ENCODE measurements around the gene BTBD1. TPM values are rescaled to one million over a fixed set of nuclear protein-coding genes. Genes with fewer than 3 reads are reported as not detected.
A peak's percentile ranks its signal among the peaks of the same experiment; 100 is the strongest.

The BTBD1 gene
- total RNA-seq: 10 to 100 TPM; 58.3 to 77.6 TPM

DNA sequence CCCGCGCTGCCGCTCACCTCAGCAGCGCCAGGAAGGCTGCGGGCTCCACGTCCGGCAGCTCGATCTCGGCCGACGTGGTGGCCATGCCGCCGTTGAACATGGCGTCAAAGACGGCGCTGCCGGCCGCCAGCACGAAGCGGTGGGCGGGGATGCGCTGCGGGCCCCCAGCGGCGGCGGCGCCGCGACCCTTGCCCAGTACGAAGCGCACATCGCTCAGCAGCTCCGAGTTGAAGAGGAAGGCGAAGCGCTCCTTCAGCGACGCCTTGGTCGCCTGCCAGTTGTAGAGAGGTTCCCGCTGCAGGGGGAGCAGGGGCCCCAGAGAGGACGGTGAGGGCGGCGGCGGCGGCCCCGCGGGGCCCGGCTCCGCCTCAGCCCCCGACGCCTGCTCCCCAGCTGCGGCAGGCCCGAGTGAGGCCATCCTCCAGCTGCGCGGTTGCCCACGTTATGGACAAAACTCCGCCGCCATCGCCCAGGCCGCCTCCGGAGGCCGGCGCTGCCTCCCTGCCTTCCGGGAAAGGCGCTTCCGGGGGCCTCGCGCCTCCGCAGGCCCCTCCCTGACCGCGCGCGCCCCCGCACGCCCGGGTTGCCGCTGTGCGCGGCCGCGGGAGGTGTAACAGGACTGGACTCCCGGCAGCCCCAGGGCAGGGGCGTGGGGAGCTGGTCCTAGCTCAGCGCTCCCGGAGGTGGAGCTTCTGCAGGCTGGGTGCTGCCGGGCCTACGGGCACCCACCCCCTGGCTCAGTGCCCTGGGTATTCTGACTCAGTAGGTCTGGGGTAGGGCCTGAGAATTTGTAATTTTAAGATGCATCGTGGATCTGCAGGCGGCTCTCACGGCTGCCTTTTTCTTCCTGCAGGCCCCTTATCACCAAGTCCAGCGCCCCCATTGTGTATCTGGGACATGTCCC is at the start of gene BTBD1:
Gene BTBD1 (minus strand): TSS at position 519 of the 904 bp plus-strand sequence. CDS start 101 bp downstream, at position 418.
- peaks cover 4% of the 10 kb centered on the region for H3K9me3 Mint-ChIP-seq (ENCODE audit: low read depth)
- intact Hi-C loops (cut with DNase I, micrococcal nuclease): loop anchor here (1.0 to 5.0 kb wide), 13 partner anchors 56 to 1020 kb away; partner anchors contain the start of genes C15orf40 (in 2 of the 2), RPS17 (in 2 of the 2), AP3B2 (in 1 of the 2) and EFL1 (in 1 of the 2)
- H3K4me3 Mint-ChIP-seq: peak within 1 kb of the TSS; percentile 79
- peaks cover 14% of the 10 kb centered on the region for H3K36me3 Mint-ChIP-seq (ENCODE audit: low read depth)
- CTCF ChIA-PET: interaction anchor here (0.7 to 2.1 kb wide), 5 partner anchors 19 to 213 kb away, joined by 3 to 6 read pairs (median 3); partner anchors contain the start of gene C15orf40
- H3K27me3 Mint-ChIP-seq: no peaks in the 10 kb centered on the region
- POLR2A ChIA-PET: interaction anchor here (1.2 to 1.3 kb wide), 2 partner anchors 49 to 526 kb away, joined by 3 to 4 read pairs; partner anchors contain the start of gene RPS17
- DNase-seq (peak; percentile 96), ATAC-seq (peak; percentile 98)
- peak within 1 kb of the TSS; percentile 86 for H3K27ac Mint-ChIP-seq
- H3K4me1 Mint-ChIP-seq: peaks cover 20% of the 10 kb centered on the region

DNA sequence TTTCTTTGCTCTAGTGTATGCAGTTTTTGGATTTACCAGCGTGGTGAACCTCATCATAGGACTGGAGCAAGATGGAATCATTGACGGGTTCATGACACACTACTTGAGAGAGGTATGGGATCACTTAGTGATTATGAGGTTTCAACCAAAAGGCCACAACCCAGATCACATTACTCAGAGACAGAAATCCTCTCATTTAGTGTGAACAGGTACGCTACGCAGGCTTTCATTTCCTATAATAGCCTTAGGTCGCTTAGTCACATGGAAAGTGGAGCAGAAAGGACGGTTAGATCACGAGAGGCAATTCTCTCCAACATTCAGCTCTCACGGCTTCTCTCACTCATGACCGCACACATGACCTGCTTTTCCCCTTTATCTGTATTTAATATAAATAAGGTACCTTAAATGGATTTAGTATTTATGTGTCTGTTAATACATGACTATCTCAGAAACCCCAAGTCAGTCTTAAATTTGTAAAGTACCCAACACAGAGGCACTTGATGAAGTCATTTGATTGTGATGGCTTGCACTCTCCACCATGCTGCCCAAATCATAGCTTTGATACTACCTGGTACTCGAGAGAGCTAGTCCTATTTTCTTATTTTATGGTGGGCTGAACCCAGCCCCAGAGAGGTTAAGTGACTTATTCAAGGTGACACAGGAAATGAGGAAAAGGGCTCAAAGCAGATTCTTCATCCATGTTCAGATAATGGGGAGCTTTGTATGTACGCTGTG is 48.9 kb upstream of the BTBD1 start:
- CTCF ChIA-PET: interaction anchor here (0.7 kb wide), 1 partner anchor 132 kb away, joined by 3 read pairs; no protein-coding TSS in a partner anchor

DNA sequence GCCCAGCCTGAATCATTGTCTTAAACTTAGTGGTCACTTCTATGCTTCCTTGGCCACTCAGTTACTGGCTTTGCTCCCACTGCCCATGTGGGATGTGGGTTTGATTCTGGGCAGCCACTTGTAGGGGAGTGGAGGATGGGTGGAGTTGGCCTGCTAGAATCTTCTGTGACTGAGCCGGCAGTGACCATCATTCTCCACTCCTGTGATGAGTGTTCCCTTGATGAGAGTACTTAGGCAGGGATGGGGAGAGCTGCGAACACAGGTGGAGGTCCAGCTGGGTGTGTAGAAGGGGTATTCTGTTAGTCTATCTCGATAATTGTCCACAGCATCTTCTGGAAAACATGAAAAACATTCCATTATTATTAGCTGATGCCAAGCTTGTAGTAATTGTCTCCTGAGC is 48.4 kb upstream of the BTBD1 start:
- peak; percentile 13 for DNase-seq
- Mint-ChIP-seq H3K27ac (no peak overlapping the region), H3K4me1 (no peaks in the 10 kb centered on the region), H3K9me3 (ENCODE audit: low read depth) (no peaks in the 10 kb centered on the region), H3K4me3 (no peak overlapping the region), H3K36me3 (ENCODE audit: low read depth) (no peaks in the 10 kb centered on the region), H3K27me3 (peaks cover 9% of the 10 kb centered on the region)
- intact Hi-C loops (cut with DNase I, micrococcal nuclease): no loop called here
- POLR2A ChIA-PET: no interaction called here
- CTCF ChIA-PET: interaction anchor here (0.7 kb wide), 1 partner anchor 132 kb away, joined by 3 read pairs; no protein-coding TSS in a partner anchor
- peak; percentile 40 for ATAC-seq

More for the DNA sequence above, 48.9 kb upstream of the BTBD1 start:
- POLR2A ChIA-PET: no interaction called here
- Mint-ChIP-seq H3K4me3 (no peak overlapping the region), H3K27ac (no peak overlapping the region), H3K4me1 (no peaks in the 10 kb centered on the region), H3K27me3 (peaks cover 6% of the 10 kb centered on the region), H3K9me3 (ENCODE audit: low read depth) (no peaks in the 10 kb centered on the region), H3K36me3 (ENCODE audit: low read depth) (no peaks in the 10 kb centered on the region)
- intact Hi-C loops (cut with DNase I, micrococcal nuclease): no loop called here
- ATAC-seq (peak; percentile 89), DNase-seq (no peak)

DNA sequence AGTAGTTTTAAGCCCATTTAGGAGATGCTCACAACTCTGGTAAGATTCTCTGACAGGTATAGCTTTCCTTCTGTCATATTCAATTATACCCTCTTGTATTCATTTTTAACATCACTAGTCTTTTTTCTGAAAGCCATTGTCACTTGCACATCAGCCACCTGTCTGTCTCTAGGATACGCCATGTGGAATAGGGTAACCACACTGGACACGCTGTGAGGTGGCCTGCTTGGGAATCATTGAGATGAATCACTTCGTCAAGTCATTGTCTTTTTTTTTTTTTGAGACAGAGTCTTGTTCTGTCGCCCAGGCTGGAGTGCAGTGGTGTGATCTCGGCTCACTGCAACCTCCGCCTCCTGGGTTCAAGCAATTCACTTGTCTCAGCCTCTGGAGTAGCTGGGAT is 47.8 kb upstream of the BTBD1 start:
- POLR2A ChIA-PET: no interaction called here
- CTCF ChIA-PET: no interaction called here

DNA sequence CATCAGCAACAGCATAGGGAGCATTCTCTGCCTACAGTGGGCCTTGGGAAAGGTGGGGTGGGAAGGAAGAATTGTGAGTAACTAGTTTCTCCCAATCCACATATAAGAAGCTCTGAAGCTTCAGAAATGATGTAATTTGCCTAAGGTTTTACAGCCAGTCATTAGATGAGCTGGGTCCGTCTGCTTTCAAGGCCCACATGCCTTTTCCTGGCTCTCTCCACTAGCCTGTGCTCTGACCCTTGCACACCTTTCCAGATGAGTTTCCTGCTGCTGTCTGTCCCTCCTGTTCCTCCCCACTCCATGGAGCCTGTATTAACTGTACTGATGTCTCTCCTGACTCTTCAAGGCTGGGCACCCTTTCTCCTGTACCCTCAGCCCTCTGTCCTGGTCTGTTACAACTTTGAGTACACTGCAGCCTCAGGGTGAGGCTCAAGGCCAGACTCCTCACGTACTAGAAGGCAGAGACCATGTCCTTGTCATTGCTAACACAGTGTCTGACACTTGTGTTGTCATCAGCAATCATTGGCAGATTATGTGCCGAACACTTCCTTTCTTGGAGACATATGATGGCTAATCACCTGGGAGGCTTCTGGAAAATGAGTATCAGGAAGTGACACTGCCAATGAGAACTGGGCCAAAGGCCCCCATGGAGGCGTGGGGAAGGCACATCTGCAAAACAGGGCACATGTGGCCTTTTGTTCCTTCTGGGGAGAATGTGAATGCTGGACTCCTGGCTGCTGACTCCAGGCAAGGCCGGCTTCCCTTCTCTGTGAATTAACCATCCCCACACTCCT is 47.0 kb upstream of the BTBD1 start:
- H3K27me3 Mint-ChIP-seq: peaks cover 20% of the 10 kb centered on the region
- CTCF ChIA-PET: no interaction called here
- H3K4me3 Mint-ChIP-seq: no peak overlapping the region
- POLR2A ChIA-PET: no interaction called here
- H3K36me3 Mint-ChIP-seq (ENCODE audit: low read depth): no peaks in the 10 kb centered on the region
- H3K27ac Mint-ChIP-seq: no peak overlapping the region
- DNase-seq: no peak
- H3K9me3 Mint-ChIP-seq (ENCODE audit: low read depth): no peaks in the 10 kb centered on the region
- intact Hi-C loops (cut with DNase I, micrococcal nuclease): no loop called here
- no peak for ATAC-seq
- no peaks in the 10 kb centered on the region for H3K4me1 Mint-ChIP-seq

More for the DNA sequence above, 47.8 kb upstream of the BTBD1 start:
- Mint-ChIP-seq H3K4me1 (no peaks in the 10 kb centered on the region), H3K4me3 (no peak overlapping the region), H3K27me3 (peaks cover 13% of the 10 kb centered on the region), H3K9me3 (ENCODE audit: low read depth) (no peaks in the 10 kb centered on the region), H3K27ac (no peak overlapping the region), H3K36me3 (ENCODE audit: low read depth) (no peaks in the 10 kb centered on the region)
- no peak for ATAC-seq
- no peak for DNase-seq
- intact Hi-C loops (cut with DNase I, micrococcal nuclease): no loop called here

DNA sequence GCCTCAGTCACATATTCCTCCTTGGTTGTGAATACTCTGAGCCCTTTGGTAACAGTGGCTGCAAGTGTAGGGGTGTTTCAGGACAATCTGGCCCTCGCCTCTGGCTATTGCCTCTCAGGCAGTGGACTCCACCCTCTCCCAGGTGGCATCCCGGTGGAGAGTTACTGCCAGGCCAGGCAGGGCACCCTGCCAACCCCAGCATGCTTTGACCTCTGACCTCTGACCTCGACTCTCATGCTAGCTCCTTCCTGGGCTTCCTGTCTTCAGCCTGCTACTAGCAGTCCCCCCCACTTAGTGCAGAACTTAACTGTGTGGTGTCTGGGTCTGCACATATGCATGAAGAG is 45.9 kb upstream of the BTBD1 start:
- DNase-seq (no peak), ATAC-seq (no peak)
- CTCF ChIA-PET: no interaction called here
- H3K4me1 Mint-ChIP-seq: peaks cover 6% of the 10 kb centered on the region
- intact Hi-C loops (cut with DNase I, micrococcal nuclease): no loop called here
- POLR2A ChIA-PET: no interaction called here
- H3K36me3 Mint-ChIP-seq (ENCODE audit: low read depth): no peaks in the 10 kb centered on the region
- H3K27me3 Mint-ChIP-seq: peaks cover 31% of the 10 kb centered on the region
- no peak overlapping the region for H3K4me3 Mint-ChIP-seq
- H3K27ac Mint-ChIP-seq: no peak overlapping the region
- H3K9me3 Mint-ChIP-seq (ENCODE audit: low read depth): no peaks in the 10 kb centered on the region

DNA sequence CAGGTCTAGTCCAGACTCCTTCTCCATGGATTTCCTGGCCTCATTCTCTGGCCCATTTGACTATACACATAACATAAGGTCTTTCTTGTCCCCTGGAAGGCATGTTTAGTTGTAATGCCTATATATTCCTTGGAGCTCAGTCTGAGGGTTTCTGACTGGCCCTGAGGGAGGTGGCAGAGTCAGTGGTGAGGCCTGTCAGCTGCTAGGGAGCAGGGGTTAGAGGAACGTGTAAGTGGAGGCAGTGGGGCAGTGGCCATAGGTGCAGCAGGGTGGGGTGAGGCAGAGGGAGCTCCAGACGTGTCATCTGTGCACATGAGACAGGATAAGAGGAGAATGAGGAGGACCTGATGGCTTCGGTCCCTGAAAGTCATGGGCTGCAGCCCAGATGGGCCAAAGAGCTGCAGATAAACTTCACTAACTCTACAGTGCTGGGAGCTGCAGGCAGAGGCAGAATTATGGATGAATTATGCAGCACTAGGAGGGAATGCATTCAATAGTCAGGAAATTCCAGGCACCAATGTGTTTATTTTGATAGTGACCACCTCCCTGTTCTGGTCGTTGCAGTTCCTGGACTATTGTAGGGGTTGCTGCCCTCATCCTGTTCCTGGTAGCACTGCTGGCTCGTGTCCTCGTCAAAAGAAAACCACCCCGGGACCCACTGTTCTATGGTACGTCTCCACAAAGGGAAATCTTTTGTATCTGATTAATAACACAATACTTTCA is 45.3 kb upstream of the BTBD1 start:
- DNase-seq: no peak
- peaks cover 31% of the 10 kb centered on the region for H3K27me3 Mint-ChIP-seq
- H3K36me3 Mint-ChIP-seq (ENCODE audit: low read depth): no peaks in the 10 kb centered on the region
- peaks cover 6% of the 10 kb centered on the region for H3K4me1 Mint-ChIP-seq
- ATAC-seq: no peak
- CTCF ChIA-PET: no interaction called here
- H3K4me3 Mint-ChIP-seq: no peak overlapping the region
- intact Hi-C loops (cut with DNase I, micrococcal nuclease): no loop called here
- POLR2A ChIA-PET: no interaction called here
- no peak overlapping the region for H3K27ac Mint-ChIP-seq
- H3K9me3 Mint-ChIP-seq (ENCODE audit: low read depth): no peaks in the 10 kb centered on the region

DNA sequence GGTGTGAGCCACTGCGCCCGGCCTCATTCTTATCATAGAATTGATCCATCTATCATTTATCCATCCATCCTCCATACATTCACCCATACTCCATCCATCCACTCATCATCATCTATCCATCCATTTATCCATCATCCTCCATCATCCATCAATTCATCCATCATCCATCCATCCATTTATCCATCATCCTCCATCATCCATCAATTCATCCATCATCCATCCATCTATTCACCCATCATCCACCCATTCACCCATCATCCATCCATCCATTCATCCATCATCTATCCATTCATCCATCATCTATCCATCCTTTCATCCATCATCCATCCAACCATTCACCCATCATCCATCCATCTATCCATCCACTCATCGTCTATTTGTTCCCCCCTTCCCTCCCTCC is 44.1 kb upstream of the BTBD1 start:
- H3K4me3 Mint-ChIP-seq: no peak overlapping the region
- no peaks in the 10 kb centered on the region for H3K36me3 Mint-ChIP-seq (ENCODE audit: low read depth)
- H3K27ac Mint-ChIP-seq: no peak overlapping the region
- peaks cover 36% of the 10 kb centered on the region for H3K27me3 Mint-ChIP-seq
- ChIA-PET CTCF (interaction anchor here (0.6 kb wide), 1 partner anchor 32 kb away, joined by 3 read pairs; no protein-coding TSS in a partner anchor), POLR2A (no interaction called here)
- ATAC-seq (no peak), DNase-seq (no peak)
- H3K9me3 Mint-ChIP-seq (ENCODE audit: low read depth): no peaks in the 10 kb centered on the region
- H3K4me1 Mint-ChIP-seq: peaks cover 8% of the 10 kb centered on the region
- intact Hi-C loops (cut with DNase I, micrococcal nuclease): no loop called here

DNA sequence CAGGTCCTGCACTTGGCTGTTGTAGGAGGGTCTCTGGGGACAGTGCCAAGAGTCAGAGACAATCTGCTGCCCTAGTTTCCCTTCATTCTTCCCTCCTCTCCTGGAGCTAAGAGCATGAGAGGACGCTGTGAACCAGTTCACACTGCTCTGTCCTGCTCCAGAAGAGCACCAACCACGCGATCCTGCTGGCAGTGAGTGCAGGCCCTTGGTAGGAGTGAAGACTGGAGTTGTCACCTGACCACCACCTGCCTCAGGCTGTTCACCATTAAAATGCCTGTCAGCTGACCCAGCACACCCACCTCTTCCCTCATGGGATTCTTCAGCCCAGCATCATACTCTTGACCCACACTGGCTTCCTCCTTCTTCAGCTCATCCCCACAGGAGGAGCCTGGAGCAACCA is 43.3 kb upstream of the BTBD1 start:
- H3K27ac Mint-ChIP-seq: no peak overlapping the region
- peaks cover 8% of the 10 kb centered on the region for H3K4me1 Mint-ChIP-seq
- peaks cover 39% of the 10 kb centered on the region for H3K27me3 Mint-ChIP-seq
- intact Hi-C loops (cut with DNase I, micrococcal nuclease): no loop called here
- H3K9me3 Mint-ChIP-seq (ENCODE audit: low read depth): no peaks in the 10 kb centered on the region
- CTCF ChIA-PET: no interaction called here
- no peak for DNase-seq
- no peak overlapping the region for H3K4me3 Mint-ChIP-seq
- POLR2A ChIA-PET: no interaction called here
- ATAC-seq: no peak
- H3K36me3 Mint-ChIP-seq (ENCODE audit: low read depth): no peaks in the 10 kb centered on the region

DNA sequence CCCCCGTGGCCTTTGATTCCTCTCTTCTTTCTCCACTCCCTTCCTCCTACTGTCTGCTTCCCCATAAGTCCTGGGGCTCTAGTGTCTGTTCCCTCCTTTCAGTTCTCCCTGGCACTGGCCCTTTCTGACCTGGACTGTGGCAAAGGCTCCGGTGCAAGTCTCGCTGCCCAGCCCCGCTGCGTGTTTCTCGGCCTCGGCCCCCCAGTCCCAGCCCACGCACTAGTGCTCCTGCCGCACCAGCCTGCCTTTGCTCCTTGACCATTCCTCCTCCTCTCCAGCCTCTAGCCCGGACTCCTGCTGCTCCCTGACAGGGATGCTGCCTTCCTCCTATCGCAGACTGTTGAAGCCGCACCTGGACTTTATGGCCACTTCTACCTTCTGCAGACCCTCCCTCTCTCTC is 42.5 kb upstream of the BTBD1 start:
- intact Hi-C loops (cut with DNase I, micrococcal nuclease): loop anchor here in 1 of 2 experiments (2.0 to 5.0 kb wide), 2 partner anchors 98 to 99 kb away; partner anchors contain the start of genes C15orf40 and HDGFL3
- H3K27ac Mint-ChIP-seq: no peak overlapping the region

More for the DNA sequence above, 42.5 kb upstream of the BTBD1 start:
- DNase-seq (no peak), ATAC-seq (no peak)
- Mint-ChIP-seq H3K4me3 (no peak overlapping the region), H3K27me3 (peaks cover 41% of the 10 kb centered on the region), H3K9me3 (ENCODE audit: low read depth) (no peaks in the 10 kb centered on the region), H3K36me3 (ENCODE audit: low read depth) (no peaks in the 10 kb centered on the region), H3K4me1 (peaks cover 8% of the 10 kb centered on the region)
- CTCF ChIA-PET: no interaction called here
- POLR2A ChIA-PET: no interaction called here

Data from activated CD4-positive, alpha-beta T cell treated with anti-CD3 and anti-CD28 coated beads for 36 hours (primary cell).